Progenitor cell of endocrine pancreas (in vitro differentiated cells): Measurements from ENCODE around the gene CHTF18. TPM values are rescaled to one million over a fixed set of nuclear protein-coding genes. Genes with fewer than 3 reads are reported as not detected.

Experiments used
- DNase-seq: peaks from one replicate; pipeline ENCODE4 v3.0.0; 2021; ENCODE audit warnings: low spot score; ENCODE audit not compliant: unreplicated experiment
- H3K27ac Mint-ChIP-seq: 2 replicates; pipeline ENCODE4 v1.8.0; 2021; ENCODE audit warnings: mild to moderate bottlenecking, moderate library complexity, mixed read lengths
- H3K27me3 Mint-ChIP-seq: 2 replicates; pipeline ENCODE4 v1.8.0; 2021; ENCODE audit warnings: mixed read lengths
- H3K36me3 Mint-ChIP-seq: 2 replicates; pipeline ENCODE4 v1.8.0; 2022; ENCODE audit warnings: mixed read lengths; ENCODE audit not compliant: insufficient read depth
- H3K4me1 Mint-ChIP-seq: 2 replicates; pipeline ENCODE4 v1.8.0; 2021; ENCODE audit warnings: low read depth, mixed read lengths
- H3K4me3 Mint-ChIP-seq: 2 replicates; pipeline ENCODE4 v1.8.0; 2021; ENCODE audit warnings: low read depth, mild to moderate bottlenecking, moderate library complexity, mixed read lengths
- H3K9me3 Mint-ChIP-seq: 2 replicates; pipeline ENCODE4 v1.8.0; 2021; ENCODE audit warnings: low read depth, mixed read lengths
- CTCF ChIP-seq: fragments of 200-600 bp; sonication (generic); IDR thresholded peaks from one replicate; pipeline ENCODE4 v1.5.0; 2021; ENCODE audit warnings: antibody characterized with exemption, mild to moderate bottlenecking; ENCODE audit not compliant: unreplicated experiment
- total RNA-seq: library from RNA; stranded (reverse); gene quantifications from 2 replicates; pipeline ENCODE4 v1.2.1, GENCODE V29; 2021

Gene CHTF18
- total RNA-seq, 1 donor from 2014 or later: 99.3 TPM

GRCh38 chr16:764848-765487 lies 23.5 kb upstream of the CHTF18 start:
- H3K4me3 Mint-ChIP-seq: no peak overlapping the region
- H3K36me3 Mint-ChIP-seq: no peaks in the 10 kb centered on the region
- DNase-seq: no peak
- H3K9me3 Mint-ChIP-seq: no peaks in the 10 kb centered on the region
- no peak overlapping the region for H3K27ac Mint-ChIP-seq
- no peaks in the 10 kb centered on the region for H3K4me1 Mint-ChIP-seq
- H3K27me3 Mint-ChIP-seq: peaks cover 3% of the 10 kb centered on the region
- no peak for TF ChIP-seq CTCF

- no peak for TF ChIP-seq CTCF
- DNase-seq: no peak
- no peaks in the 10 kb centered on the region for H3K36me3 Mint-ChIP-seq
- no peaks in the 10 kb centered on the region for H3K4me1 Mint-ChIP-seq
- no peak overlapping the region for H3K27ac Mint-ChIP-seq
- H3K4me3 Mint-ChIP-seq: no peak overlapping the region
- H3K9me3 Mint-ChIP-seq: no peaks in the 10 kb centered on the region
- peaks cover 3% of the 10 kb centered on the region for H3K27me3 Mint-ChIP-seq
Observed at GRCh38 chr16:765488-765865, 22.9 kb upstream of the CHTF18 start.

GRCh38 chr16:766008-766819 lies 22.2 kb upstream of the CHTF18 start:
- no peak for TF ChIP-seq CTCF
- no peak overlapping the region for H3K4me3 Mint-ChIP-seq
- H3K27me3 Mint-ChIP-seq: no peaks in the 10 kb centered on the region
- no peak overlapping the region for H3K27ac Mint-ChIP-seq
- no peak for DNase-seq
- H3K4me1 Mint-ChIP-seq: no peaks in the 10 kb centered on the region
- no peaks in the 10 kb centered on the region for H3K9me3 Mint-ChIP-seq
- no peaks in the 10 kb centered on the region for H3K36me3 Mint-ChIP-seq

- Mint-ChIP-seq H3K4me1 (no peaks in the 10 kb centered on the region), H3K27ac (no peak overlapping the region), H3K36me3 (no peaks in the 10 kb centered on the region), H3K4me3 (no peak overlapping the region), H3K9me3 (no peaks in the 10 kb centered on the region), H3K27me3 (no peaks in the 10 kb centered on the region)
- no peak for TF ChIP-seq CTCF
- no peak for DNase-seq
Observed at GRCh38 chr16:766820-767640, 21.4 kb upstream of the CHTF18 start.

GRCh38 chr16:767743-768235 lies 20.6 kb upstream of the CHTF18 start:
- no peak for DNase-seq
- no peaks in the 10 kb centered on the region for H3K36me3 Mint-ChIP-seq
- no peaks in the 10 kb centered on the region for H3K27me3 Mint-ChIP-seq
- TF ChIP-seq CTCF: no peak
- no peaks in the 10 kb centered on the region for H3K4me1 Mint-ChIP-seq
- H3K27ac Mint-ChIP-seq: no peak overlapping the region
- no peaks in the 10 kb centered on the region for H3K9me3 Mint-ChIP-seq
- no peak overlapping the region for H3K4me3 Mint-ChIP-seq
